ENCODE data around the gene LCP2.
"Not testable (repeated sequence)": the region's sequence is repeated elsewhere in the genome, so short reads cannot be mapped to it uniquely, and the experiment has no call there.

Gene LCP2

DNA sequence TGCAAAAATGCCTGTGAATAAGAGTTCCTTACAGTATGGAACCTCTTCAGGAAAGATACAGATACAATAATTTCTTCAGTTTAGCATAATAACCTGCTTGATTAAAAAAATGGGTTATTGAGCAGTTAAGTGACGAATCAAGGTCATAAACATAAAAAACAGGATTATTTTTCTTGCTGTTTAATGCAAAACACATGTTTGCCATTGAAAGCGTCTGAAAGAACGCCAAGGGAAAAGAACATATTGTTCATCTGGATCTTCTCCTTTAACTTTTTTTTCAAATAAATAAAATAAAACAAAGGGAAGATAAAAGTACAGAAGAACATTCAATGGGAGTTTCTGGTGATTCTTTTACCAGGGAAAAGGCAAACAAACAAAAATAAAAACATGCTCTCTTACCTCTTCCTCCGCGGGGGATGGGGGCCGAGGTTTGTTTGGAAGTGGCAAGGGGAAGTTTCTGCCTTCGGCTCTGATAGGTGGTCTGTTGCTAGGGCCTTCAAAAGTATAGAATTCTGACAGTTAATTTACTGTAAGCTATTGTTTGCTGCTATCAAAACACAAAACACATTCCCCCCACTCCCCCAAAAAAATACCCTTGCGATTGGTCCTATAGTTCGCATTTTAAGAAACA lies 44.7 kb downstream of the LCP2 start:
- TF ChIP-seq, protein P1, sequence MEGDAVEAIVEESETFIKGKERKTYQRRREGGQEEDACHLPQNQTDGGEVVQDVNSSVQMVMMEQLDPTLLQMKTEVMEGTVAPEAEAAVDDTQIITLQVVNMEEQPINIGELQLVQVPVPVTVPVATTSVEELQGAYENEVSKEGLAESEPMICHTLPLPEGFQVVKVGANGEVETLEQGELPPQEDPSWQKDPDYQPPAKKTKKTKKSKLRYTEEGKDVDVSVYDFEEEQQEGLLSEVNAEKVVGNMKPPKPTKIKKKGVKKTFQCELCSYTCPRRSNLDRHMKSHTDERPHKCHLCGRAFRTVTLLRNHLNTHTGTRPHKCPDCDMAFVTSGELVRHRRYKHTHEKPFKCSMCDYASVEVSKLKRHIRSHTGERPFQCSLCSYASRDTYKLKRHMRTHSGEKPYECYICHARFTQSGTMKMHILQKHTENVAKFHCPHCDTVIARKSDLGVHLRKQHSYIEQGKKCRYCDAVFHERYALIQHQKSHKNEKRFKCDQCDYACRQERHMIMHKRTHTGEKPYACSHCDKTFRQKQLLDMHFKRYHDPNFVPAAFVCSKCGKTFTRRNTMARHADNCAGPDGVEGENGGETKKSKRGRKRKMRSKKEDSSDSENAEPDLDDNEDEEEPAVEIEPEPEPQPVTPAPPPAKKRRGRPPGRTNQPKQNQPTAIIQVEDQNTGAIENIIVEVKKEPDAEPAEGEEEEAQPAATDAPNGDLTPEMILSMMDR (IDR thresholded peaks at IDR 0.05; ENCODE audit: low read depth, low read length), result no peak

DNA sequence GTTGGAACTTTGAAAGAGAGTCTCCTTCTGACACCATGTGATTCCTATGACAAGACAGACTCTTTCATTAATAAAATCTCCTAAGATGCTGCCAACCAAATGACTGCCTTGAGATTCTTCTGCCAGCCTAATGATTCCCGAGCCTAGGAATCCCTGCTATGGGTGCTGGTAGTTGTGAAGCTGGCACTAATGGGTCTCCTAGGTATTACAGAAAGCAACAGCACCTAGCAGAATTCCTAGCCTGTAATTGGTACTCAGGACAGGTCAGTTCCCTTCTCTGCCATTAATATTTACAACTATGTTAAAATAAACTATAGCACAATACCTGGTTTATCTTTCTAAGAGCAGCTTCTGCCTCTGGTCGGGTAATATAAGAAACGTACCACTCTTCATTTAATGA lies 45.5 kb downstream of the LCP2 start:
- DNase-seq (ENCODE audit: low read depth in 2 of 2), result no peak
- no peak overlapping the region for H3K4me3 ChIP-seq (replicated peaks in 1 of 2; ENCODE audit: low read depth in 2 of 2, low read length in 2 of 2)
- TF ChIP-seq, protein P1 (IDR thresholded peaks at IDR 0.05; ENCODE audit: low read depth, low read length), result no peak

More for the DNA sequence above, 44.7 kb downstream of the LCP2 start:
- no peak overlapping the region for H3K4me3 ChIP-seq (replicated peaks in 1 of 2; ENCODE audit: low read depth in 2 of 2, low read length in 2 of 2)
- no peak for DNase-seq (ENCODE audit: low read depth in 2 of 2)

DNA sequence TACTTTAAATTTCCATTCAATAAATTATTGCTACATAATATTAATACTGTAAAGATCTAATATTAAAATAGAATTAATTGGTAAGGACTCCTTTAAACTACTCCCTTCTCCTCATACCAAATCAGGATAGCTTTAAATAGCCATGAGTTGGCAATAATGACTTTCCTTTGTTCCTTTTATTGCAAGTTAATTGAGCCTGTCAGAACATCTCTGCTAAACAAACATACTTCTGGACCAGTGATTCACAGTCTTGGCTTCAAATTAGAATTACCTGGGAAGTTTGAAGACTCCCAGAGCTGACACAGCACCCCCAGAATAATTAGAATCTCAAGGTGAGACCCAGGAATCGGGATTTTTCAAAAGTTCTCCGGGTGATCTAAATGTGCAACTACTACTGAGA lies 46.1 kb downstream of the LCP2 start:
- H3K4me3 ChIP-seq (replicated peaks in 1 of 2; ENCODE audit: low read depth in 2 of 2, low read length in 2 of 2), result no peak overlapping the region
- TF ChIP-seq, protein P1 (IDR thresholded peaks at IDR 0.05; ENCODE audit: low read depth, low read length), result no peak
- DNase-seq (ENCODE audit: low read depth in 2 of 2), result no peak

DNA sequence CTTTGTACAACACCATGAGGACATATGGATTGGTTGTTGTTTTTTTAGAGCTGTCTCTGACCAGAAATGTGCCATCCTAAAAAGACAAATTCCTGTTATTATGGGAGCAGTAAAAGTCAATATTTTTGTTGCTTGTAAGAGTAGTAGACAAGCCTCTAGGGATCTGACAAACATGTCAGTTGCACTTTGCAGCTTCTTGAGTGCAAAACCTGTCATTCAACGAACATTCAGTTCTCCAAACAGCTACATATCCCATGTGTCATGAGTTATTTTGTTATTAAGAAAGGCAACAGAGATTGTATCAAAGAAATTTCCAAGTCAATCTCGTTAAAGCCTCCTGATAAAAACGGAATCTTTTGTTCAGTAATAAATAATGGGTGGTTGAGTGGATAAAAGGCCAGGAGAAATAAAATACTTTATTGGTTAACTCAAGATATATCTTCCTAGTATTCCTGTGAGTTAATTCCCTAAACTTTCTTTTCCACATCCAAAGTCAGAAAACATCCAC lies 46.7 kb downstream of the LCP2 start:
- TF ChIP-seq, protein P1 (IDR thresholded peaks at IDR 0.05; ENCODE audit: low read depth, low read length), result no peak
- H3K4me3 ChIP-seq (replicated peaks in 1 of 2; ENCODE audit: low read depth in 2 of 2, low read length in 2 of 2), result no peak overlapping the region
- DNase-seq (ENCODE audit: low read depth in 2 of 2), result no peak

DNA sequence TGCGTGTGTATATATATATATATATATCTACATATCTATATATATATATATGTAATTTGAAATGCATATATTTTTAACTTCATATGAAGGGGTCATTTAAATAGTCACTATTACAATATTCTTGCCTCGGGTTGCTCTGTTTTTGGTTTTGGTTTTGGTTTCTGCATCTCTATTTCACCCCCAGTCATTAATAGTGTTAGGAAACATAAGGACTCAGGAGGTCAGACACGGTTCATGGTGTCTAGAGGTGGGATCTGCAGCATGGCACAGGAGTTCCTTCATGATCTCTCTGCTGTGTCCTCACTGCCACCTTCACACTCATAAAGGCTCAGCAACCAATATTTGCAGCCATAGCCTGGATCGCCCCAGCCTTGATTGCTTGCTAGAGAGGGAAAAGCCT lies 48.2 kb downstream of the LCP2 start:
- no peak for DNase-seq (ENCODE audit: low read depth in 2 of 2)
- TF ChIP-seq, protein P1 (IDR thresholded peaks at IDR 0.05; ENCODE audit: low read depth, low read length), result no peak
- no peak overlapping the region for H3K4me3 ChIP-seq (replicated peaks in 1 of 2; ENCODE audit: low read depth in 2 of 2, low read length in 2 of 2)

DNA sequence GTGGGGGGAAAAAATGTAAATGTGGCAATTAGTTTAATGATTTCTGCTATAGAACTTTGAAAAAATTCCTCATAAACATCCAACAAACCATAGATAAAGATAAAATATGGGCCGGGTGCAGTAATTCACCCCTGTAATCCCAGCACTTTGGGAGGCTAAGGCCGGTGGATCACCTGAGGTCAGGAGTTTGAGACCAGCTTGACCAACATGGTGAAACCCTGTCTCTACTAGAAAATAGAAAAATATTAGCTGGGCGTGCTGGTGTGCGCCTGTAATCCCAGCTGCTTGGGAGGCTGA lies 48.7 kb downstream of the LCP2 start:
- not testable (repeated sequence) for H3K4me3 ChIP-seq (replicated peaks in 1 of 2; ENCODE audit: low read depth in 2 of 2, low read length in 2 of 2)

DNA sequence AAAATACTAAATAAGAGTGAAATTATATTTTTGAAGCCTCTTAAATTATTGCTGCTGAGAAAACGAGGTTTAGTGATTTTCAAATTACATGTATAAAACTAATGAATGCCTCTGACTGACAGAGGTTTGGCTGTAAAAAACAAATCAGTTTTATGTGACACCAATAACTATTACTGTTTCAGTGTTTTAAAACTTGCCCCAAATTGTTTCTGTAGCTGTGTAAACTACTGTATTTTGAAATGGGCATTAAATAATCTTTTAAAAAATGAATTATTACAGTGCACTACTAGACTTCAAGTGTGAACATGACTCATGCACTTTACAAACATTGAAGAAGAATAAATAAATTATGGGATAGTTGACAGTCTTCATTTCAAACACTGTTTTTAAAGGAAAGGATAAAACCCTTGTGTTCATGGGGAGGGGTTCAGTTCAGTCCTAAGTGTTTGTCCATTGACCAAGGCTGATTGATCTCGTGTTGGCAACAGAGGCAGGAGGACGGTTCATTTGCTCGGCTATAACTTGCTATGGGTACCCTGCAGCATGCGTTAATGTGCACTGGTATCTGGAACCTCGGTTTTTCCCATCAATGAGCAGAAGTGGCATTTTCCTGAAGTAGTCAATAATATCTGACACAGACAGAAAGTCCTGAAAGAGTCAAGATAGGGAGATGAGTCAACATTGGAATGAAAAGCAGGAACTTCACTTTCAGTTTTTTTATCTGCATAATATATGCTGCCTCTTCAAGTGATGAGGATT lies 49.2 kb downstream of the LCP2 start:
- no peak for DNase-seq (ENCODE audit: low read depth in 2 of 2)
- H3K4me3 ChIP-seq (replicated peaks in 1 of 2; ENCODE audit: low read depth in 2 of 2, low read length in 2 of 2), result no peak overlapping the region
- TF ChIP-seq, protein P1 (IDR thresholded peaks at IDR 0.05; ENCODE audit: low read depth, low read length), result no peak

More for the DNA sequence above, 48.7 kb downstream of the LCP2 start:
- not testable (repeated sequence) for DNase-seq (ENCODE audit: low read depth in 2 of 2)
